GM18951 (cell line): Measurements from ENCODE around the gene PYGM.
A peak's percentile ranks its signal among the peaks of the same experiment; 100 is the strongest.

Source experiments
- POLR2A ChIP-seq: IDR thresholded peaks from 4 replicates; pipeline ENCODE4 v1.6.1; 2011; ENCODE audit warnings: mild to moderate bottlenecking; ENCODE audit not compliant: insufficient read length, insufficient read depth; ENCODE audit errors: extremely low read depth
- in situ Hi-C: fragments of 300-500 bp; cut with MboI; formaldehyde crosslinking; loops from one replicate; pipeline ENCODE4 v1.12.0; 2022; ENCODE audit warnings: low sequenced_read_pairs, mixed read lengths, inconsistent platforms; ENCODE audit not compliant: unreplicated experiment

The PYGM gene

DNA sequence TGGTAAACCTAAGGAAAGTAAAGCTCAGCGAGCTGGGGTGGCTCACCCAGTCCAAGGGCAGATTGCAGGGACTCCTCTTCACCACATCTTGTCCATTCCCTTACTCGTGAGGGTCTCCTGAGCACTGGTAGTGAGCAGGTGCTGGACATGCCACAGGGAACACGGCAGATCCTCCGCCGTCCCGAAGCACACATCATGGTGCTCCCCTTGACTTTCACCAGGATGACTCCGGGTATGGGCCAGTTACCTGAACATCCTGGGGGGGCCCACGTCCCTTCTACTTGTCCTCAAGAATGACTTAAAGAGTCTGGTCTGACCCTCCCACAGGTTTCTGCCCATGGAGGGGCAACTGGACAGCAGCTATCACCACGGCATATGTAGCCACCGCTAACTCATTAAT, 26.5 kb upstream of the PYGM start:
- no peak for TF ChIP-seq POLR2A
- in situ Hi-C loops: no loop called here

DNA sequence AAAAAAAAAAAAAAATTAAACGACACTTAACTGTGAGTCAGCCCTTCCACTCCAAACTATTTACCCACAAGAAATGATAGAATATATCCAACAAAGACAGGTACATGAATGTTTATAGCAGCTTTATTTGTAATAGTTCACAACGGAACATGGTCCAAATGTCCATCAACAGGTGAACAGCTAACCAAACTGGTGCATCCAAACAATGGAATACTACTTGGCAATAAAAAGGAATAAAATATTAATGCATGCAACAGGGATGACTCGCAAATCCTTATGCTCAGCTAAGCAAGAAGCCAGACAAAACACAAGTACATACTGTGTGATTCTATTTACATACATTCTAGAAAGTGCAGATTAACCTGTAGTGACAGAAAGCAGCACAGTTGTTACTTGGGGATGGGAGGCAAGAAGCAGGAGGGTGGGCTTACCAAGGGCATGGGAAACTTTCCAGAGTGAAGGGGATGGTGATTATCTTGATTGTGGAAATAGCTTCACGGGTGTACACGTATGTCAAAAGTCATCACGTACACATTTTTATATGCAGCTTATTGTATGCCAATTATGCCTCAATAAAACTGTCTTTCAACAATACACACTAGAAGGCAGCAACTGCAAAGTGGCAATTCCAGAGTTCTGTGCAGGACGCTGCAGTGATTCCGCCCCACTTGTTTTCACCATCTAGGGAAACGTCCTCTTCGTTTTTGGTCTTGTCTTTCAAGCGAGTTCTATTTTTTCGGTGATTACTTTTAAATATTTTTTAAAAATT, 25.2 kb upstream of the PYGM start:
- in situ Hi-C loops: no loop called here
- TF ChIP-seq POLR2A: no peak

DNA sequence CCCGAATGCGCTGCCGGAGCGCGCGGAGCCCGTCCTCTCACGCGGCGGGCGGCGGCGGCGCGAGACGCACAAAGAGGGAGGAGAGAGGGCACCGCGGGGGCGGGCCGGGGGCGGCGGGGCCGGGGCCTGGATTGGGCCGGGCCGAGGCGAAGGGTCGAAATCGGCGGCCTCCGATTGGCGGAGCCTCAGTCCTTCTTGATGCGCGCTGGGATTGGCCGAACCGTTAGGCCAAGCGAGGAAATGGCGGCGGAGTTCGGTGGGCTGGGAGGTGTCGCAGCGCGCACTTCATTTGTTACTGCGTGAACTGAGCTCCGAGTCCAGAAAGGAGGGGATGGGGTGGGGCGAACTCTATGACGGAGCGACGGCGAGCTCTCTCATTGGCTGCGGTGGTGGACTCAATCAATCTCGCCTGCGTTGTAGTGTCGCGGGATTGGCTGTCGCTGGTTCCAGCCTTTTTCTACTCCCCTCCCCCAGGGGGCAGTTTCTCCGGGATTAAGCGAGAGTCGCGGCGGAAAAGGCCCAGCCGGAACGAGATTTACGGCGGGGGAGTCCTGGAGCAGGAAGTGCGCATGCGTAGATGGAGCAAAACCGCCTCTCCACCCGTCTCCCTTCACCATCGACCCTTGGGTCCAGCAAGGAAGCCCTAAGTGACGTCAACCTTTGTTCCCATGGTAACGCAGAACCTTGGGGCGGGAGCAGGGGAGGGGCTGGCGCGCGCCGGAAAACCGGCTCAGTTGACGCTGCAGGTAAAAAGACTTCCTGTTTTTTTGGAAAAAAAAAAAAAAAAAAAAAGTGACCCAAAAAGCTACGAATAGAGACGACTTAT, 18.9 kb upstream of the PYGM start, which contains the start of gene SF1:
Gene SF1, minus strand, starts transcription at position 70 of the 826 bp plus-strand sequence. CDS start 150 bp downstream, outside the sequence.
- in situ Hi-C loops: no loop called here
- TF ChIP-seq POLR2A: peak; percentile 84

DNA sequence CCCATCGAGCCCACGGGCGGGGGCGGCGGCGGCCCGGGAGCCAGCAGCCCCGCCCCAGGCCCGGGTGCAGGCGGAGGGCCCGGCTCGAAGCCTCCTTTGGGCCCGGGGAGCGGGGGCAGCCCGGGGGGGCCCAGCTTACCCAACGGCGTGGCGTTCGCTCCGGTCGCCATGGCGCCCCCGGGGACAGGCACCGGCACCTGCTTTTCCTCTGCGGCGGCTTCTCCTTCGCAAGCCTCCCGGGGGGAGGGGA, 18.4 kb upstream of the PYGM start:
- in situ Hi-C loops: no loop called here
- TF ChIP-seq POLR2A: no peak

DNA sequence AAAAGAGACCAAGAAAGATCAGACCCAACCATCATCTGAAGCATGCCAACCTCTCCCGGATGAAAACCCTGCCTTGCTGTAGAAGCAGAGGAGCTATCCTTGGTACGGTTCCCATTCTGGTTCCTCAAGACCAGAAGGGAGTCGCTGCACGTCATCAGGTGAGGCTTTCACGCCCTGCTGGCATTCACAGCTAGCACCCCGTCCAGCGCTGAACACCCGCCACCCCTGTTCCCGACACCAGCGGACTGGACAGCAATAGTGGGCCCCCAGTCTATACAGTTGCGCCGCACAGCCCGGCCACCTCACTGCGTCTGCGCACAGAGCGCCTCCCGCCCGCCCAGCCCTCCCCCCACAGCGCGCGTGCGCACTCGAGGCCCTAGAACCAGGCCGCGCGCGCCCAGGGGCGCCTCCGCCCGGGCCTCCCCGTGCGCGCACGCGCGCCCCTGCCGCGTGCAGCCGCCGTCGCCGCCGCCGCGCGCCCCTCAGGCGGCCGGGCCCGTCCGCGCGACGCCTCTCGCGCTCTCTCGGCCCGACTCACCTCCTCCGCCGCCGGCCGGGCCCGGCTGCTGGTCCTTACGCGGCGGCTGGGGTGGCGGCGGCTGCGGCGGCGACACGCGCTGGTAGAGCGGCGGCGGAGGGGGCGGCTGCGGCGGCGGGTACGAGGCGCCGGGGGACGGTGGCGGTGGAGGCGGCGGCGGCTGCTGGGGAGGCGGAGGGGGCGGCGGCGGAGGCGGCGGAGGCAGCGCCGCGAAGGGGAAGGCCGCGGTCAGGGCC, 17.9 kb upstream of the PYGM start:
- in situ Hi-C loops: no loop called here
- TF ChIP-seq POLR2A: no peak

DNA sequence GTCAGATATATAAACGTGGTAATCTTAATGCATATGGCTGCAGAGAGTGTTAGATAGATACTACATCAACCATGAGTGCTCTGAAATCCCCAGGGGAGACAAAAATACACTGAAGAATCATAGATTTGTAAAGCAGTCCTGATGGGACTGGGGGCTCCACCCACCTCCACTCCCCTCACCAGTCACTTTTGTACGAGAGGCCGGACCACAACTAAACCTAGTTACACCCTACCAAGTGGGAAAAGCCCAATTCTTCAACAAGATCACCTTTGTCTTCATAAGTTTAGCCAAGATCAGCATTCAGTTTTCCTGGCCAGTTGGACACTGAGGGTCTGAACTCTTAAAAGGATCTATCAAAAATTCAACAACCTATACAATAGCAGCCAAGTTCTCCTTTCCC, 17.1 kb upstream of the PYGM start:
- in situ Hi-C loops: no loop called here
- no peak for TF ChIP-seq POLR2A

DNA sequence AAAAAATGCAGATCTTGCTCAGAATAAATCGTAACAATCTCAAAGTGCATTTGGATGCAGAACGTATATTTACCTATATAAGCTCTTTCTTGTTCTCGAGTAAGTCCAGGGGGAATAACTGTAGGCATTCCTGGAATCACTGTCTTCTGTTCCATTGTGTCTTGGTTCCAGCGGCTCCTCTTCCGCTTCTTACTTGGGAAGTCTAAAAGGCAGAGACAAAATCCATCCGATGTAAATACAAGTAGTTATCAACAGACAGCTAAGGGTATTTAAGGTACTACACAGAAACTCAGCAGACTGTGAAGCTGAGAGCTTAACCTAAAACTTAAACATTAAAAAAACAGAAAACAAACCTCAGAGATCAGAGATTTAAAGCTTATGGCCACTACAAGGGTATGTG, 16.7 kb upstream of the PYGM start:
- TF ChIP-seq POLR2A: no peak
- in situ Hi-C loops: no loop called here

DNA sequence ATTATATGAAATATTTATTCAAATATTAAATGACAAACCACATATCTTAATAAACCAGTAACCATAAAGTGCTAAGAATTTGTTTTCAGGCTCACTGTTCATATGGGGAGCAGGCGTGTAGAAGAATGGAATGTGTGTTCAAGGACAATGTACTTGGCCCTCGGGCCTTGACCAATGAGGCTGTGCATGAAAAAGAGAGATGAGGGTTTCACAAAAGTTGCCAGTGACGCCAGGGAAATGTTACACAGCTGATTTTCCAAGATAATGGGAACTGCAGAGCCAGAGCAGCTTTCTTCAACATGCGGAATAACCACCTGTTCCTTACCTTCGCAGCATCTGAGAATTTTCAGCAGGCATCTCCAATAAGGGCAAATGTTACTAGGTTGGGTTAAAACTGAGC, 14.4 kb upstream of the PYGM start:
- in situ Hi-C loops: no loop called here
- no peak for TF ChIP-seq POLR2A

DNA sequence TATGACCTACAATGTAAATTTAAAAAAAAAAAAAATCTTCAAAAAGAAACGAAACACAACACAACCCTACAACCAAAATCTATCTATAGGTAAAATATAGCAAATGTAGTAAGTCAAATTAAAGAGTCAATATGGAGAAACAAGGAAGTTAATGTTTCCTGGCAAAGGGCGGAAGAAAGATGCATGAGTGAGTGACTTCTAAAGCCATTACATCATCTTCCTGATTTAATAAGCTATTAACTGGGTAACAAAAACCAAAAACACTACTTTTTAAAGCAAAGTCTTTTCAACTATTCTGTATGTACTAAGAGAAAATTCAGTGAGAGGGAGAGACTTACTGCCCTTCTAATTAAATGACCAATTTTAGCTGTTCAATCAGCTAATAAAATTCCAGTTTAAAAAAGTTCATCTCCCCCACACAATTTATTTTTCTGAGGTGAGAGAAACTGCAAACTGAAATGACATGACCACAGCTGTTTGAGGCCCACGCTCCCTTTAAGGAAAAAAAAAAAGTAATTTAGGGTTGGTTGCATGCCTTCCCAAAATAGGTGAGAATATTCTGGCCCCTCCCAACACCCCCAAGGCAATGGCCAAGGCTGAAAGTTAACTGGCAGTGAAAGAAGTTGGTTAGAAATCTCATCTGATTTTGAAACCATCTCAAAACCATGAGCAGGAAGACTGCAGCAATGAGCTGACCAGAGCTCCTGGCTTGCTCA, 12.7 kb upstream of the PYGM start:
- TF ChIP-seq POLR2A: no peak
- in situ Hi-C loops: no loop called here

DNA sequence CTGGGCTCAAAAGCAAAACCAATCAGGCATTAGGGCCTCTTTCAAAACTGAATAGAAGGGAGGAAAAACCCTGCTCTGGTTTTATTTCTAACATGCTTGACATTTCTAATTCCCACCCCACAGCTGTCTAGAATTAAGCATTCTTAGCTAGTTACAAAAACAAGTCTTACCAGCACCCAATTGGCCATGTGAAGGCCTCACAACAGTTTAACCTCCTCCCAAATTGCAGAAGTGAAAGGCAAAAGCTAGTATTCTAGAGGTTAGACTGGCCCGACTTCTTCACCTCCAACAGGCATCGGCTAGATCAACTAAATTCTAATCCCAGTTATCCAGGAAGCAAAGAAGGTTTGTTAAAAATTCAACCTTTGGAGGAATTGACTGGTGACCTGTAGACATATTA, 12.1 kb upstream of the PYGM start:
- no peak for TF ChIP-seq POLR2A
- in situ Hi-C loops: no loop called here

DNA sequence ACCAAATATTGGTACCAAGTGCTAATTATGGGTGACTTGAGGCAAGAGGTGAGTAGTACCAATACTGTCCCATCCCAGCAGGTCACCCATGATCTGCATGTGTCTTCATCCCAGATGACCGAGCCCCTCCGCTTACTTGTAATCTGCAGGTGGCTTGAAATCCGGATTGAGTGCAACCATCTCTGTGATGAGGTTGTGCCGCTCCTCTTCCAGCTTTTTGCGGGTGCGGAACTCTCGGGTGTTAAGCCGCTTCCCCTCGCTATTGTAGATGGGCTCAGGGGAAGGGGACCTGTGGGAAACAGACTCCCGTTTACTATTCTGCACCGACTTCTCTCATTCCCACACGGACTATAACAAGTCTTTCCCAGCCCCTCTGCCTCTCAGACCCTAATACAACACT, 10.3 kb upstream of the PYGM start:
- TF ChIP-seq POLR2A: no peak
- in situ Hi-C loops: no loop called here

DNA sequence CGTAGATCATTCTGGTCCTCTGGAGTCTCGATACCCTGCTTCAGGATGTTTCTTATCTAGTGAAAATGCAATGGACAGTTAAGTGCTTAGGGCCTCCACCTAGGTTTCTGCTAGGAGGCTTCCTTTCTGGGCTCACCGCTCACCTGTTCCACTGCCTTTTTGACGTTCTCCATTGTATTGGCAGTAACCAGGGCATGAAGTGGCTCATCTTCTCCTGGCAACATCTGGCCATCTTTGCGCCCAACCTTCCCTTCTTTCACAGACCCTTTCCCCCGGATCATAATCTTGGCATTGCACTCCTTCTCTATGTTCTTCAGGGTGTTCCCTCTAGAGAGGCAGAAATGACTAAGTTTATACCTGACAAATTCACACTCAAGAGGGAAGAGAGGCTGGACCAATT, 9.5 kb upstream of the PYGM start:
- in situ Hi-C loops: no loop called here
- TF ChIP-seq POLR2A: no peak

DNA sequence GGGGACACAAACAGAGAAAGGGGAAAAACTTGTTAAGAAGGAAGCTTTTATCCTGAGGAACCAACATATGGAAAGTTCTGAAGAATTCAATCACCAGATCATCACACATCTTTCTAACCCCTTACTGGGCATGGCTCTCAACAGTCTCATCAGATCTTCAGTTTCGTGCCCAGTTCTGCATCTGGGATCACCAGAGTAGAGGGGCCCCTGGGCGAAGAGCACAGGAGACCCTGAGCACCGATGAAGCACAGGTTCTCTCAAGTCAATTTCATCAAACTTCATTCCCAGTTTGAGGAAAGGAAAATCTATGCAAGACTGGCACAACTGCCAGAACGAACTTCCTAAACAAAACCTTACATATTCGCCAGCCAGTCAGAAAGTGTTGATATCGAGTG, 8.5 kb upstream of the PYGM start:
- TF ChIP-seq POLR2A: no peak
- in situ Hi-C loops: no loop called here
